ENCODE measurements around the gene TULP4. TPM values are rescaled to one million over a fixed set of nuclear protein-coding genes. Genes with fewer than 3 reads are reported as not detected.

Gene TULP4
- 52.7 and 63.0 TPM in 2 replicates for total RNA-seq

- H3K4me1 Mint-ChIP-seq, result peaks cover 35% of the 10 kb centered on the region
- TF ChIP-seq CTCF (IDR thresholded peaks at IDR 0.05), result no peak
- H3K9me3 Mint-ChIP-seq, result no peaks in the 10 kb centered on the region
- no peak within 1 kb of the TSS for H3K4me3 Mint-ChIP-seq
- H3K27me3 Mint-ChIP-seq, result no peaks in the 10 kb centered on the region
- POLR2A ChIA-PET, result no interaction called here
- ATAC-seq (ENCODE audit: low read depth) (no peak), DNase-seq (no peak)
- peaks cover 38% of the 10 kb centered on the region for H3K36me3 Mint-ChIP-seq (ENCODE audit: low read depth)
- H3K27ac Mint-ChIP-seq, result peak within 1 kb of the TSS; percentile 22
- CTCF ChIA-PET, result no interaction called here
- intact Hi-C loops (cut with micrococcal nuclease), result no loop called here
Measured at GRCh38 chr6:158312165-158312564, at the start of gene TULP4. TULP4 (plus strand) TSS chr6:158312465; CDS start chr6:158314017, 1,552 bp downstream.

GRCh38 chr6:158262755-158263154, 49.5 kb upstream of the TULP4 start:
- ATAC-seq (ENCODE audit: low read depth) (no peak), DNase-seq (no peak)
- POLR2A ChIA-PET, result no interaction called here
- Mint-ChIP-seq H3K27me3 (no peaks in the 10 kb centered on the region), H3K36me3 (ENCODE audit: low read depth) (peaks cover 16% of the 10 kb centered on the region), H3K9me3 (no peaks in the 10 kb centered on the region), H3K4me1 (peaks cover 19% of the 10 kb centered on the region), H3K27ac (no peak overlapping the region), H3K4me3 (no peak overlapping the region)
- CTCF ChIA-PET, result no interaction called here
- intact Hi-C loops (cut with micrococcal nuclease), result no loop called here
- TF ChIP-seq CTCF (IDR thresholded peaks at IDR 0.05), result no peak

- POLR2A ChIA-PET, result no interaction called here
- TF ChIP-seq CTCF (IDR thresholded peaks at IDR 0.05), result no peak
- Mint-ChIP-seq H3K36me3 (ENCODE audit: low read depth) (peaks cover 16% of the 10 kb centered on the region), H3K4me3 (no peak overlapping the region), H3K27ac (no peak overlapping the region), H3K27me3 (no peaks in the 10 kb centered on the region), H3K4me1 (peaks cover 11% of the 10 kb centered on the region), H3K9me3 (no peaks in the 10 kb centered on the region)
- DNase-seq (no peak), ATAC-seq (ENCODE audit: low read depth) (no peak)
- CTCF ChIA-PET, result no interaction called here
- intact Hi-C loops (cut with micrococcal nuclease), result no loop called here
Measured at GRCh38 chr6:158264180-158264579, 48.1 kb upstream of the TULP4 start.

GRCh38 chr6:158266131-158266530, 46.1 kb upstream of the TULP4 start:
- Mint-ChIP-seq H3K4me1 (peaks cover 18% of the 10 kb centered on the region), H3K9me3 (no peaks in the 10 kb centered on the region), H3K27me3 (no peaks in the 10 kb centered on the region), H3K36me3 (ENCODE audit: low read depth) (peaks cover 15% of the 10 kb centered on the region), H3K4me3 (no peak overlapping the region), H3K27ac (no peak overlapping the region)
- intact Hi-C loops (cut with micrococcal nuclease), result no loop called here
- ChIA-PET CTCF (no interaction called here), POLR2A (no interaction called here)
- TF ChIP-seq CTCF (IDR thresholded peaks at IDR 0.05), result no peak
- ATAC-seq (ENCODE audit: low read depth) (no peak), DNase-seq (no peak)

- peaks cover 6% of the 10 kb centered on the region for H3K36me3 Mint-ChIP-seq (ENCODE audit: low read depth)
- no peaks in the 10 kb centered on the region for H3K9me3 Mint-ChIP-seq
- no peak for DNase-seq
- no peak for ATAC-seq (ENCODE audit: low read depth)
- no peak overlapping the region for H3K27ac Mint-ChIP-seq
- intact Hi-C loops (cut with micrococcal nuclease), result no loop called here
- CTCF ChIA-PET, result no interaction called here
- POLR2A ChIA-PET, result no interaction called here
- TF ChIP-seq CTCF (IDR thresholded peaks at IDR 0.05), result no peak
- no peak overlapping the region for H3K4me3 Mint-ChIP-seq
- H3K4me1 Mint-ChIP-seq, result peaks cover 35% of the 10 kb centered on the region
- H3K27me3 Mint-ChIP-seq, result no peaks in the 10 kb centered on the region
Measured at GRCh38 chr6:158268361-158269147, 43.7 kb upstream of the TULP4 start.

All from activated B cell treated with CpG ODN at 0.5 μM for 24 hours (primary cell).